GM18861 (cell line): Measurements from ENCODE around the gene MEGF11.
"Not testable (repeated sequence)": the region's sequence is repeated elsewhere in the genome, so short reads cannot be mapped to it uniquely, and the experiment has no call there.

Source experiments
- ATAC-seq: cut with Tn5 transposase; IDR thresholded peaks from one replicate; pipeline ENCODE4 v1.9.1; 2021; ENCODE audit not compliant: unreplicated experiment

MEGF11 gene

DNA sequence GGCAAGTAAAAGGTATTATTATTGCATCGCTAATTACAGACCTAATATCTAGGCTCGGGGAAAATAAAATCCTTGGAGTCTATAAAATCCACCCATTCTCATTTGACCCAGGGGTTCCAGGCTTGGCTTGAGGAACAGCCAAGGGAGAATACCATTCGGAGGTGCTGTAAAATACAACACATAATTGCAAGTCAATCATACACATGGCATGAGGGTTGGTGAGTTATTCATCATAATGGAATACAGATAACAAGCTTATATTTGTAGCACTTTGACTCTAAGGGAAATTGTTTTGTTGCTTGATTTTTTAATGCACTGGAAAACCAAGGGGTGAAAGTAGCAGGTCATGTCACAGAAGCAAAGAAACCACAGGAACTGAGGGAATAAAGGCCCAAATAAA lies 23.0 kb upstream of the MEGF11 start:
- no peak for ATAC-seq

DNA sequence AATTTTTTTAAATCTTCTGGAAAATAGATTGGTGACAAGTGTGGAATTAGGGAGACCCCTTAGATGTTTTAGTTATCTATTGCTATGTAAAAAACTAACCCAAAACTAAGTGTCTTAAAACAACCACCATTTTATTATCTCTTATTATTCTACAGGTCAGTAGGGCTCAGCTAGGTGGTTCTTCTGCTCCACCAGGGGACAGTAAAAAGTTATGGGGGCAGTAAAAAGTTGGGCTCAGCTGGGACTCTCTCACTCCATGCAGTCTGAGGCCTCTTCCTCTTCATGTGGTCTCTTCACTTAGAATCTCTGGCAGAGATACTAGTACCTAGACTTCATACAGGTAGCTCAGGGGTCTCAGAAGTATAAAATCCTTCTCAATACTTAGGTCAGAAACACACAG lies 21.8 kb upstream of the MEGF11 start:
- no peak for ATAC-seq

DNA sequence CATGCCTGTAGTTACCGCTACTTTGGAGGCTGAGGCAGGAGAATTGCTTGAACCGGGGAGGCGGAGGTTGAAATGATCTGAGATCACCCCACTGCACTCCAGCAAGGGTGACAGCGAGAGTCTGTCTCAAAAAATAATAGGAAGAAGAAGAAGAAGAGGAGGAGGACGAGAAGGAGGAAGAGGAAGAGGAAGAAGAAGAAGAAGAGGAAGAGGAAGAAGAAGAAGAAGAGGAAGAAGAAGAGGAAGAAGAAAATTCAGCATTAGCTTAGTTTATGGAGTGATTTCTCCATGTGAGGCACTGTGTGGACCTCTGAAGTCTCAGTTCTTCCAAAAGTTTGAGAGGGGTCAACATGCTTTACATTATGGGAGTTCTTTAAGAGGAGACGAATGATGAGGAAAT lies 17.4 kb upstream of the MEGF11 start:
- ATAC-seq, result no peak

DNA sequence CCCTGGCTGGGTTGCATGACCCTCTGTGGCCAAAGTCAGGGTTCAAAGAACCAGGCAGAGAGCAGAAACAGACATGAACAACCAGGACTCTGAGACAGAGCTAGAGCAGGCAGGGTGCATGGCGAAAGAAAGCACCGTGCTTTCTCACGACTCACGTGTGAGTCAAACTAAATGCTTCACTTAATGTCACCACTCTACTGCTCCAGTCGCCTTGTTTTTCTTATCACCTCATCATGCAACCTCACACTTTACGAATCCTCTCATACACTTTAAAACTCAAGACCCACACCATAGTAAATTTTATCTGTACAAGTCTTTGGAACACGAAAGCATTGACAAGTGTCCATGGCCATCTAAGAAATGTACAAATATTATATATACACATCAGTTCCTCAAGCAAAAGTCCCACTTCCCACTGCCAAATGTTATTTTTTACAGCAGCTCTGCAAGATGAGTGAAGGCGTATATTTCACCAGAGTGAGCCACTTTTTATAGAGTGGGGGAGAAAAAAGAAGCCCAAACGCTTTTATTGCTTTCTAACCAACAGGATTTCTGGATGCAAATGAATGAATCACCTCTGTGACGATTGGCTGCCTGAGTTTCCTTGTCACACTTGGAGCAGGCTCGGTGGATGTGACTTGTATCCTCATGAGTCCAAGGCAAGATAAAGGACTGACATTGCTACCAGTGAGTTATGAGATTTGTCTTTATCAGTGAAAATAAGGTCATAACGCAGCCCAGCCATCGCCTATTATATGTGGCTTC lies 16.0 kb upstream of the MEGF11 start:
- ATAC-seq, result no peak

DNA sequence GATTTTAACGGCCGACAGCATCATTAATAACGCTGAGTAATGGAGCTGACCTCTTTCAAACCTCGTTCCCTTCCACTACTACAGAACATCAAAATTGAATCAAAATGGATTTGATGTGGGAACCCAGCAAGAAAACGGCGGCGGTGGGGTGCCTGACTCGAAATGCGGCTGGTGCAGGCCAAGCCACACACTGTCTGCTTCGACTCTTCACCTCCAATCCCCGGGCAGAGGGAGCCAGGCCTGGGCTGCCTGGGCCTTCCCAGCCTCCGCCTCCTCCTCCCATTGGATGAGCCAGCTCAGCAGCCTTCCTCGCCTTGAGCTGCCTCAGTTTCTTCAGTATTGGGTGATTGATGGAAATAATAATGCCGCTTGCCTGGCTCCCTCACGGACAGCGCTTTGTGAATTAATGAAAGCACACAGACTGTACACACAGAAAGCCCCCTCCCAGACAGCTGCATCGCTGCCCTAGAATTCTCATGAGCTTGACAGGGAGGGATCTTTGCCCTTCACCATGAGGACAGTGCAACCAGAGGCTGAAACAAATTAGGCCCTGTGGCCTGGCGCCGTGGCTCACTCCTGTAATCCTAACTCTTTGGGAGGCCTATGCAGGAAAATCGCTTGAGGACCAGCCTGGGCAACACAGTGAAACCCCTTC lies 11.4 kb upstream of the MEGF11 start:
- ATAC-seq, result no peak

DNA sequence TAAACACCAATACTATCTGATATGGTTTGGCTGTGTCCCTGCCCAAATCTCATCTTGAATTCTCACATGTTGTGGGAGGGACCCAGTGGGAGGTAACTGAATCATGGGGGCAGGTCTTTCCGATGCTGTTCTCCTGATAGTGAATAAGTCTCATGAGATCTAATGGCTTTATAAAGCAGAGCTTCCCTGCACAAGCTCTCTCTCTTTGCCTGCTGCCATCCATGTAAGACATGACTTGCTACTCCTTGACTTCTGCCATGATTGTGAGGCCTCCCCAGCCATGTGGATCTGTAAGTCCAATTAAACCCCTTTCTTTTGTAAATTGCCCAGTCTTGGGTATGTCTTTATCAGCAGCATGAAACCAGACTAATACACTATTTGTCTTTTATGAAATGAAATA lies 9.3 kb upstream of the MEGF11 start:
- ATAC-seq, result not testable (repeated sequence)

DNA sequence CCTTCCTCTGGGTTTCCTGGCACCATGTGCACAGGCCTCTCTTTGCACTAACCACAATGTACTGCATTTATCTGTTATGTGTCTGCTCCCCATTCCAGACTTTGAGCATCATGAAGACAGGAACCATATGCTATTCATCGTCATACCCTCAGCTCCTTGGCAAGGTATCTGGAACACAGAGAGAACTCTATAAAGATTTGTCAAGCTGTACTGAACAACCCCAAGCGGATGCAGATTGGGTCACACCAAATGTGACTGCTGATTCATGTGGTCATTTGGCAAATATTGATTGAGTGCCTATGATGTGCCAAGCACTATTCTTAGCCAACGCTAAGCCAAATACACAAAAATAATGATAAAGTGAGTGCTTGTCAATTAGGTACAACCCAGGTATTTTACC lies 7.5 kb upstream of the MEGF11 start:
- ATAC-seq, result no peak

DNA sequence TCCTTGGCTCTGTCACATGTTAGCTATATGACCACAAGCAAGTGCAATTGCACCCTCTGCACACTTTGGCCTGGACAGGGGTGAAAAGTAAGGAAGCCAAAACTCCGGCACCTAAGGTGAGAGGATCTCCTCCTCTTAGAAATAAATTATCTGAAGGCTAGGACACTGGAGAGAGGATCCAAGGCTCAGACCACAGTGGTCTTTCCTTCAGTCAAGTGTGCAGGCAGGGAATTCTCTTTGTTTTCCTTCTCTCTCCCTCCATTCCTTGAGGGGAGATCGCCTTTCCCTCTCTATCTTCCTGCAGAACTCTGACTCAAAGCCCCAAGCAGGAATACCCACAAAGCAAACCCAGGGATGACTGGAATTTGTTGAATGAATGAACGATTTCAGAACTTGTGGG lies 3.1 kb upstream of the MEGF11 start:
- ATAC-seq, result no peak

DNA sequence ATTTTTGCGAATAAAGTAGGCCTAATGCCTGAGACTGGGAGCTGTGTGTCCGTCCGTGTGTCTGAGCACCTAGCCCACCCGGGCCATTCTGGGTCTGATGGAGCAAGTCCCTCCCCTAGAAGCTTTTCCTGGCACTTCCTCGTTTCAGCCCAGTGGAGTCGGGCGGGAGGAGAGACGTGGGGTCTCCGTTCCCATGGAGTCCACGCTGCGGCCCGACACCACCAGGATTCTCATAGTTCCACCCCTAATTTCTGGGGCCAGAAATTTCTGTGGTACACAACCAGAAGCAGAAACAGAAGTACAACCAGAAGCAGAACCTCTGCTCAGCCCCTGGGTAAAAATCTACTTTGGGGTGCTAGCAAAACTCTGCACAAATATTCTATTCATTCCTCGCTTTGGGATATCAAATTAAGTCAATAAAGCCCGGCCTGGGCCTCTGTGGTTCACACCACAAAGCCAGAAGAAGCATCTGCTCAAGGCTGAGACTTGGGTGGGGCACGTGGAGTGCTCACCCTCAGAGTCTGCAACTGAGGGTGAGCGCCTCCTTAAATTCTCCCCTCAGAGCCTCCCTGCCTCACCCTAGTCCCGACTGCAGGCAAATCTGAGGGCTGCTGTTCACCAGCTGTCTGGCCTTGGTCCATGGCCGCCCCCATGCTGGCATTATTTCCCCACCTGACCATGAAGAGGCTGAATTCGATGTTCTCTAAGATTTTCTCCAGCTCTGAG lies 1.6 kb upstream of the MEGF11 start:
- ATAC-seq, result no peak

DNA sequence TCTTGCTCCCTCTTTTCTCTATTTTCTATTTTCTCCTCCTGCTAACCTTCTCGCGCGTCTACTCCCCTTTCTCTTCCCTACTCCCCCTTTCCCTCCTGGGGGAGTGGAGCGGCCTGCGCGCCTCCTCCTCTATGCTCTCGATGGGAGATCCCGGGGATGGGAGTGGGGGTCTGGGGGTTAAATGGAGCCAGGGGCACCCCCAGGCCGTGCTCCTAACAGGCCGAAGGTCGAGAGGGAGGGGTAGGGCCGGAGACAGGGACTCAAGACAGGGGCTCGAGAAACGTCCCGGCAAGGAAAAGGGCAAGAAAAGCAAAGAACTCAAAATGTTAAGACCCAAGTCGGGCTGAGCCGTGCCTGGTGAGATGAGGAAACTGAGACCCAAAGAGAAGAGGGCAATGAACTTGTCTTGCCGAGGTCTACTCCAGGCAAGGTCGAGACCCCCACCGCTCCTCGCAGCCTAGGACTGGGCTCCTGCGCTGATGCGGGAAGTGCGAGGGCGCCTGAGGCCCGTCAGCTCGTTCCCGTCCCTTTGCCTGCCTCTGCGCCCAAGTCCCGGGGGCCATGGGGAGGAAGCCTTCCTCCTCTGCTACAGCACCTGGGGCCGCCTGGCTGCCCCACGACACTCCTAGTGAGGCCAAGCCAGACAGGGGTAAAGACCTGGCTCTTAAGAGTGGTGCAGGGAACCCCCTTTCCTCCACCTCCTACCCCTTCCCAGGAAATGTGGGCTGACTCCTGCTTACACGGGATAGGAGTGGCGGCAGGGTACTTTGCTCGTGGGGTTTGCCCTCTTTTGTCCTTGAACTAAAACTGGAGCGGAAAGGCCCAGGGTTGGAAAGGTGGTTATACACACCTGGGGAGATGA lies 770 bp upstream of the MEGF11 start:
- ATAC-seq, result no peak

DNA sequence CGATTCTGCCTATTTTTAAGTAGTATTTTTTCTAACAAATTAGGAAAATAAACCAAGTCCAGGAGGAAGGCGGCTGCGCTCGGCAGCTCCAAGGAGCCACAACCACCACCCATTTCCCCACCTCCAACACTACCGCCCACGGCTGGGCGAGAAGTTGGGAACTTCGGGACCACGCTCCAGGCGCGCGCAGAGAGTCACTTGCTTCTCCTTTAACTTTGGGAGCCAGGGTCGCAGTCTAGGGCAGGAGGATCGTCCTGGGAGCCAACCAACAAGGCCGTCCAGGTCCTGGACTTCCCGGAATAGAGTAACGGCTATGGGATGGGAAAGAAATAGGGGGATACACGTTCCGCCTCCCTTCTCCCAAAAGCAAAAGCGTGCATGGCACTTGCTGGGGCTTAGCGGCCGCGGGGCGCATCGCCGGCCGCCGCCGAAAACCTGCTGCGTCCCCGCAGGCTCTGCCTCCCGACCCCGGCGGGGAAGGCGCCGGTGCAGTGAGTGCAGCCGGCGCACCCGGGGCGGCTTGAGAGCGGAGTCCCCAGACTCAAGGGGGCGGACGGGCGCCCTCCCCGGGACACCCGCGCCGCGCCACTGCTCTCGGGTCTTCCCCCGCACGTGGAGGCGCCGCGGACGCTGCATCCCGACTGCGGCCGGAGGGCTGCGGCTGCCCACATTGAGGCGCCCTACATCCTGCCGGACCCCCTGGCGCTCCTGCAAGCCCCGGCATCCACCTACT lies 699 bp downstream of the MEGF11 start:
- ATAC-seq, result no peak

DNA sequence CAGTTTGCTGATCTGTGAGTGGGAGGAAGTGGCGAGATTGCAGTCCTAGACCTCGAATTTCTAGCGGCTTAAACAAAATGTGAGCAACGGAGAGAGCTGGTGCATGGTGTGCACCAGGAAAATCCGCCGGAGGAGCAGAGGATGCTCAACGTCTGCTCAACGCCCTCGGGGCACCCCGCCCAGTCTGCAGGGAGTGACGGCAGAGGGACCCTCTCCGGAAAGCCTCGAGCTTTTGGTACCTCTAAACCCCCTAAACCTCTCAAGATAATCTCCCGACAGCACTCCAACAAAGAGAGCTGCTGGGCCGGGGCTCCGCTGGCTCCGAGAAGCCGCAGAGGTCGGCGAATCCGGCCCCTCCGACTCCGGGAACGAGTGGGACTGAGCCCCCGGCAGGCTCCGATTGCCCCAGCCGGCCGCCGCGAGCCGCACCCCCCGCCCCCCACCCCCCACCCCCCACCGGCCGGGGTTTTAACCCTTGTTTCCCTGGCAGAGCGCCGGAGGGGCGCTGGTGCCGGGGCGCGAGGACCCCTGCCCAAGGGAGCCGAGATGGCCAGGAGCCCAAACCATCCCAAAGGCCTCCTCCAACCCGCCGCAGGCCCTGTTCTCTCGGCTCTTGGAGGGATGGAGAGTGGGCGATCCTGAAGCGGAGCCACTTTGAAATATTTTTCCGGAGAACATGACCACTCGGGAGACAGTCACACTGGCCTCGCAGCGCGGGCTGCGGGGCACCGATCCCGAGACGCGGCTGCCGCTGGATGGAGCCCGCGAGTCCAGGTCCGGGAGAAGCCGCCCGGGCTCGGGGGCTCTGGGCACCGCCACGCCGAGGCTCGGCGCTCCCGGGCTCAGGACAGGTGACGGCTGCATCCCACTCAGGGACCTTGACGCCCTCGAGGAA lies 1.5 kb downstream of the MEGF11 start:
- ATAC-seq, result no peak

DNA sequence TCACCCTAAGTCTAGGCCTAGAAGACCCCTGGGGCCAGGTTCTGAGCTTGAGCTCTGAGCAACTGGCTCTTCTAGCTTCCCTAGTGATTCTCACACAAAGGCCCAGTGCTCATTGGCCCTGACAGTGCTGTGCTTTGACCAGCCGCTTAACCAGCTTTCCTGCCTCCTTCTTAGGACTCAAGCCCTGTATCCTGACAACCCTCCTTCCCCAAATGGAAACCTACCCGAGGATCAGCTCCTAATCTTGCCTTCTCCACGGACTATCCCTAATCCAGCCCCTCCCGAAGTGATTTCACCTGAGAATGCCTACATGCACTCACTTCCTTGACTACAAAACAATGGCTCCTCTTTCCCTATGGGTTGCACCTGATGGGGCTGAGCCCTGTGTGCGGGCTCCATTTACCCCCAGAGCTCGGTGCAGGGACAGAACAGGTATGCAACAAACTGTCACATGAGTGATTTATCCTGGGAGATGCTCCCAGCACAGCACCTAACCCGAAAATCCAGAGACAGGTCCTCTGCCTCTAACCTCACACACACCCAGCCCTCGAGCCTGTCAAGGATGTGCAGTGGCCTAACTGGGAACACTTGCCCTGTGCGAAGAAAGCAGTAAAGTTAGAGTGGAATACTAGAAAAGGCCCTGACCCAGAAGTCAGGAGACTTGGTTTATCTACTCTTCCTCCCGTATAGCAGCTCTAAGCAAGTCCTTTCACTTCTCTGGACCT lies 2.3 kb downstream of the MEGF11 start:
- no peak for ATAC-seq

DNA sequence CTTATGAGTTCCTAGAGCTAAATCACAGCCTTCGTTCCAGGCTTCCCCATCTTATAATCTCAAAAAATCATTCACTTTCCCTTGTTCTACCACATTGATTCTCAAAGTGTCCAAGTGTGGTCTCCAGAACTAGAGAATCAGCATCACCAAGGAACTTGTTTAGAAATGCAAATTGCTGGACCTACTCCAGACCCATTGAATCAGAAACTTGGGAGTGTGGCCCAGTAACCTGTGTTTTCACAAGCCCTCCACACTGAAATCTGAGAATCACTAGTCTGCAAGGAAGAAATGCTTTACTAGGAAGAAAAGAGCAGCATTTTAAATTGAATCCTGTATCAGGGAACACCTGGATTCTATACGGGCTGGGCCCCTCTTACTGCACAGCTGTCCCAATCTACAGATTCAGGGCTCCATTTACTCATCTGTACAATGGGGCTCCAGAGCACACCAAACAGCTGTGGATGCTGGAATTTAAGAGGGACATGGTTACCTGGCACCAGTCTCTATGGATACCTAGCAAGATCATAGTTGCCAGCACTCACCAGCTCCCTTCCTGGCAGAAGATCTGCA lies 3.9 kb downstream of the MEGF11 start:
- no peak for ATAC-seq

DNA sequence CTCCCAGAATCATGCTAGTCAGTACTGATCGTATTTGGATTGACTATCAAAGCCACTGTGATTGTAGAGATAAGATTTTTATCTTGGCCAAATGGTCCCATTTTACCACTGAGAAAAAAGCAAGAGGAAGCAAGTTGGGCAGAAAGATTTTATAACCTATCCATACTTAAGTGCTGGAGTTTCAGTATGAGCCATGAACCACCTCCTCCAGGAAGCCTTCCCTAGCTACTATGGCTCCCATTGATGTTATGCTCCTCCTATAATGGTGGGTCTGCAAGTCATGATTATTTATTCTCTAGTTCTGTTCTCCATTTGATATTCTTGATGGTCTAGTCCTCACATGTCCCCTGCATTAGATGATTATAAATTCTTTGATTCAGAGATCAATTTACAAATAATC lies 6.6 kb downstream of the MEGF11 start:
- no peak for ATAC-seq

DNA sequence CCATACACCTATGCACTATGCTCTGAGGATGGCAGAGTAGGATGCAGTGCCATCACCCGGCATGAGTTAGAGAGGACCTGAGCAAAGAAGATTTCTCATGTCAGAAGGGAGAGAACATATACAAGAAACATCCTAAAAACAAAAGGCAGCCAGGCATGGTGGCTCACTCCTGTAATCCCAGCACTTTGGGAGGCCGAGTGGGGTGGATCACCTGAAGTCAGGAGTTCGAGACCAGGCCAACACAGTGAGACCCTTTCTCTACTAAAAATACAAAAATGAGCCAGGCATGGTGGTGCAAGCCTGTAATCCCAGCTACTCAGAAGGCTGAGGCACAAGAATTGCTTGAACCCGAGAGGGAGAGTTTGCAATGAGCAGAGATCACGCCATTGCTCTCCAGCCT lies 7.7 kb downstream of the MEGF11 start:
- not testable (repeated sequence) for ATAC-seq

DNA sequence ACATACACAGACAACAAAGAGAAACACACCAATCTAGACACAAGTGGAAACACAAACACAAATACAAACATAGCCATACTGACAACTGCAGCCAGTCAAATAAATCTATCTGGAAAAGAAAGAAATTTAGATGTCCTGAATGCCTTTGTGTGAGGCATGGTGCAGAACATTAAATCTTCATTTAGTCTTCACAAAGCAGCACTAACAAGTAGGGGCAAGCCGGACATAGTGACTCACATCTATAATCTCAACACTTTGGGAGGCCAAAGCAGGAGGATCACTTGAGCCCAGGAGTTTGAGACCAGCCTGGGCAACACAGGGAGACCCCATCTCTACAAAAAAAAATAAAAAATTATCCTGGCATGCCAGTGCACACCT lies 11.7 kb downstream of the MEGF11 start:
- no peak for ATAC-seq

DNA sequence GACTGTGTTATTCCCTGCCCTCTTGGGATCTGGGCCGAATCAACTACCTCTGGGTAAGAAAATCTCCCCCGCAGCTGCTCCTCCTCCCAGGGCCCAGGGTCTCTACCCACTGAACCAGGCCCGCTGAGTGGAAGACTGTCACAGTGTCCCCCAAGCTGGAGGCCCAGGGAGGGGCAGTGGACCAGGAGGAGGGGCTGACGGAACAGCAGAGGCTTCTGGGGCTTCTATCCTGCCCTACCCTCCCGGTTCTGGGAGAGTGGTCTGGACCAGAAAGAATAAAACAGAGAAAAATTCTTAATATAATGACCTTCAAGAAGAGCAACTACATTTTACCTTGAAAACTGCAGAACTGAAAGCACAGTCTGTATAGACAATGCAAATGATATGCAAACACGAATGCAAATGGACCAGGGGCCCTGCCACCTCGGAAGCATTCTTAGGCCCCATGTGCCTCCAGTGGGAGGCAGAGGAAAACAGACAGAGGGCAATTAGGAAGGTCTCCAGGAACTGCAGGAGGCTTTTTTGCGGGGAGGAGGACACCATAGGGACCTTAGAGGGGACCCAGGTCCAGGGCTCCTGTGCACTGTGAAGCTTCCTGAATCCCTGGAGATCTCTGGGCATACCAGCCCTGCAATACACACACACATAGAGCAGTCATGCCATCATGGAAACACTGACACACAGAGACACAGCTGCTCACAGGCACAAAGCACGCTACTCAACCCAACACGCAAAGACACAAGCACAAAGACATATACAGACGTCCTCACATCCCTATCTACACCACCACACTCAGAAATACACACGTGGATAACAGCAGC lies 12.3 kb downstream of the MEGF11 start:
- ATAC-seq, result no peak
